ENCODE results near the gene CDA.

The CDA gene

DNA sequence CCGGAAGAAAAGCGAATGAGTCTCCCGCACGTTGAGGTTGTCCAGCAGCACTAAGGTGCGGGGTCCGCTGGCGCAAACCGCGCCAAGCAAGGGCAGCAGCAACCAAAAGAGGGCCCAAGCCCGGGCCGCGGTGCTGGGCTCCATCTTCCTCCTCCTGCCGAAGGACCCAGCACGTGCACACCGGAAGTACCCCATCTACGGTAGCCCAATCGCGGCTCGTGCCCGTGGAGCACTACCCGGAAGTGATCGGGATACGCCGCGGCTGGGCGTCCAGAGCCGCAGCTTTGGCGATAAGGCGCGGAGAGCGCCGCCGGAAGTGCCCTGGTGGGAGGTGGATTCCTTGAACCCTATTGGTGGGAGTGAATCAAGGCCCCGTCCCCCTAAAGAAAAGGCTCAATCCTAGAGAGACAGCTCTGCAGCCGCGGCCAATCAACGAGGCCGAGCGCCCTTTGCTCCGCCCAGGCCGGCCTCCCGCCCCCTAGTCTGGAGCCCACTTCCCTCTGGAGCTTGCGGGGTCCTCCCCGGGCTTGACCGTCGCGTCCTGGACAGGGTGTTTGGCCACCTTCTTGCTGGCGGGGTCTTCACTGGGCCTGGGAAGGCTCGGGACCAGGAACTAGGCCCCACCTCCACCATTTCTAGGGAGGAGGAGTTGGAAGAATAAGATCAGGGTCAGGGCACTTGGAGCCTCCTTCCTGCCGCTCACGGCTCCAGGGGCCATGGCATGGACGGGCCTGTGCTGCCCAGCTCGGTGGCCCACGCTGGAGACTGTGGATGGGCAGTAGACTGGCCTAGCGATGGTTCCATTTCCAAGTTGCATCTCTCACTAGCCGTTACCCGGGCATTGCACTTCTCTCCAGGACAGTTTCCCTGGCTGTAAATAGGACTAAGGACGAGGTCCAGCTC lies 72.6 kb downstream of the CDA start, which contains the start of gene DDOST:
DDOST (minus strand) TSS at position 163 of the 903 bp plus-strand sequence; CDS start at position 144, 19 bp downstream.
- TF ChIP-seq, protein P1, sequence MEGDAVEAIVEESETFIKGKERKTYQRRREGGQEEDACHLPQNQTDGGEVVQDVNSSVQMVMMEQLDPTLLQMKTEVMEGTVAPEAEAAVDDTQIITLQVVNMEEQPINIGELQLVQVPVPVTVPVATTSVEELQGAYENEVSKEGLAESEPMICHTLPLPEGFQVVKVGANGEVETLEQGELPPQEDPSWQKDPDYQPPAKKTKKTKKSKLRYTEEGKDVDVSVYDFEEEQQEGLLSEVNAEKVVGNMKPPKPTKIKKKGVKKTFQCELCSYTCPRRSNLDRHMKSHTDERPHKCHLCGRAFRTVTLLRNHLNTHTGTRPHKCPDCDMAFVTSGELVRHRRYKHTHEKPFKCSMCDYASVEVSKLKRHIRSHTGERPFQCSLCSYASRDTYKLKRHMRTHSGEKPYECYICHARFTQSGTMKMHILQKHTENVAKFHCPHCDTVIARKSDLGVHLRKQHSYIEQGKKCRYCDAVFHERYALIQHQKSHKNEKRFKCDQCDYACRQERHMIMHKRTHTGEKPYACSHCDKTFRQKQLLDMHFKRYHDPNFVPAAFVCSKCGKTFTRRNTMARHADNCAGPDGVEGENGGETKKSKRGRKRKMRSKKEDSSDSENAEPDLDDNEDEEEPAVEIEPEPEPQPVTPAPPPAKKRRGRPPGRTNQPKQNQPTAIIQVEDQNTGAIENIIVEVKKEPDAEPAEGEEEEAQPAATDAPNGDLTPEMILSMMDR (IDR thresholded peaks at IDR 0.05; ENCODE audit: low read depth, low read length), result peak; percentile 35
- peak; percentile 93 for DNase-seq
- H3K9me3 ChIP-seq, result no peaks in the 10 kb centered on the region
- no peaks in the 10 kb centered on the region for H3K4me1 ChIP-seq
- no peaks in the 10 kb centered on the region for H3K27me3 ChIP-seq
- H3K4me3 ChIP-seq (ENCODE audit: low read depth, low read length), result peak within 1 kb of the TSS; percentile 84
- H3K36me3 ChIP-seq, result no peaks in the 10 kb centered on the region; the same call in 1 of the 2 replicates

DNA sequence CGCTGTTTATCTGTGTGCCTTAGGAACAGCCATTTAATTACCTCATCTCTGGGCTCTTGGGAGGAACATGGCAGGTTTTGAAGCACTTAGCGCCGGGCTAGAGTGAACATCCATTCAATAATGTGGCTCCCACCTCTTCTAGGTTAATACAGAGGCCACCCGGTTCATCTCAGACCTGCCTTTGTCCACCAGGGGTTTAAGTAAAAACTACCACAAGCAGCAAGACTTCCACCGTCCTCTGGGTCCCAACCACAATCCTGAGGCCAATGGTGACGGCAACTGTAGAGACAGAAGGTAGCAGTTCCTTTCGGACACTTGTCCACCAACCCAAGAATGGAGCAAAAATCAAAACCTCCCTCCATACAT lies 73.2 kb downstream of the CDA start:
- Histone ChIP-seq H3K4me1 (no peaks in the 10 kb centered on the region; the same call in 1 of the 2 replicates), H3K9me3 (no peaks in the 10 kb centered on the region), H3K27me3 (no peaks in the 10 kb centered on the region), H3K36me3 (no peaks in the 10 kb centered on the region), H3K4me3 (ENCODE audit: low read depth, low read length) (peak overlapping the region; percentile 84)
- TF ChIP-seq, protein P1 (IDR thresholded peaks at IDR 0.05; ENCODE audit: low read depth, low read length), result no peak
- no peak for DNase-seq

DNA sequence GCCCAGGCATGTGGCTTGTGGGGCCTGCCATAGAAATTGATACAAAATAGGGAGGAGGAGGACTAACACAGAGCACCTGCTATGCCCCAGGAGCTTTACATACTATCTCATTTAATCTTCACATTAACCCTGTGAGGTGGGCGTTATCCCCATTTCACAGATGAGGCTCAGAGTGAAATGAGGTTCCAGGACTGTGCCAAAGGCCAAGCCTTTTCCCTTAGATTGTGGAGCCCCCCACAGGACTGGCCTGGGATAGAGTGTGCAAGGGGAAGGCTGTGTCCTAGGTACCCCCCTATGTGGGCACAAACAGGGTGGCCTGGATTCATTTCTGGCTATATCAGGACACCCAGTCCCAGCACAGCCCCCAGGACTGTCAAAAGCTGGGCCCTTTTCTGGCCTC lies 74.5 kb downstream of the CDA start:
- DNase-seq, result no peak
- no peaks in the 10 kb centered on the region for H3K36me3 ChIP-seq
- H3K27me3 ChIP-seq, result no peaks in the 10 kb centered on the region
- H3K4me1 ChIP-seq, result no peaks in the 10 kb centered on the region; the same call in 1 of the 2 replicates
- no peaks in the 10 kb centered on the region for H3K9me3 ChIP-seq
- no peak overlapping the region for H3K4me3 ChIP-seq (ENCODE audit: low read depth, low read length)
- TF ChIP-seq, protein P1 (IDR thresholded peaks at IDR 0.05; ENCODE audit: low read depth, low read length), result 0 out of 2 replicates have a peak, but pooled peaks have one; percentile 7

DNA sequence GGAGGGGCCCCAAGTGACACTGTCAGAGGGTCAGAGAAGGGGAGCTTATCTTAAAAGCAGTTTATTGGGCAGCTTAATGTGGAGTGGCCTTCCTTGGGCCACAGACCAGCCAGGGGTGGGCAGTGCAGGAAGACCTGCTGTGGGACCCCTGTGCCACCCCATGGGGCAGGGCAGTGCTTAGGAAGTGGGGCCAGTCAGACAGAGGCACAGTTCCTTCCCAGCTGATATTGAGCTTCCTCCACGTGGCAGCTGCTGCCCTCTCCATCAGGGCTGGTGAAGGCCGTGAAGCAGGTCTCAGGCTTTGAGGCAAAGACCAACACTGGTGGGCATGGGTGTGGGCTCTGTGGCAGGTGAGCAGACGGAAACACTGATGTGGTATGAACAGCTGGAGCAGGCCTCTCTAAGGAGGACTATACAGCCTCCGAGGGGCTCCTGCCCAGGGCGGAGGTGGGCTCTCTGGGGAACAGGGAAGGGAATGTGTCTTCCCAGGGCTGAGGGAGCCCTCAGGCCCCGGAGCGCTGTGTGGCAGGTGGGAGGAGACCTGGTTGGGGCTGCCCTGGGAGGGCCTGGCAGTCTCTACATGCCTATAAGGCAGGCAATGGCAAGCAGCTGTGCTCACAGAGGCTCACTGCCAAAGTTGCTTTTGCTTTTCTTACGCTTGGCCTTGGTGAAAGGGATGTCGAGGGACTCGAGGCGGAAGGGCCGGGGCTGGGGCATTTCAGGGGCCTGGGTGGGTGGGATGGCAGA lies 75.2 kb downstream of the CDA start:
- Histone ChIP-seq H3K36me3 (no peaks in the 10 kb centered on the region), H3K4me1 (no peaks in the 10 kb centered on the region; the same call in 1 of the 2 replicates), H3K27me3 (no peaks in the 10 kb centered on the region), H3K4me3 (ENCODE audit: low read depth, low read length) (no peak overlapping the region), H3K9me3 (no peaks in the 10 kb centered on the region)
- TF ChIP-seq, protein P1 (IDR thresholded peaks at IDR 0.05; ENCODE audit: low read depth, low read length), result no peak
- DNase-seq, result no peak

DNA sequence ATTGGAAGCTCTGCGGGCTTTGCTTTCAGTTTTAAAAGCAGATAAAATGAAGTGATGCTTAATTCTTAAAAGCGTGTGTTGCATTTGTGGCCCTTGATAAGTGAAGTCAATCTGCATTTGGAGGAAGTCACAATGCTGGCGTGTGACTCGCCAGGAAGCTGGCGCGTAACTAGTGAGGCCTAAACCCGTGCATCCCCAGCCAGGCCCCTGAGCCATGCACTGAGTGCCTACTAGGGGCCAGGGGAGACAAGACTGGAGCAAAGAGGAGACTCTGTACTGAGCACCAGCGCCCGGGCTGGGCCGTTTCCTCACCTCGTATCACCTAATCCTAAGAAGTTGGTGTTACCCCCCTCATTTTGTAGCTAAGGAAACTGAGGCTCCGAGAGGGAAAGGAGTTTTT lies 76.8 kb downstream of the CDA start:
- H3K4me1 ChIP-seq, result no peaks in the 10 kb centered on the region; the same call in 1 of the 2 replicates
- DNase-seq, result no peak
- TF ChIP-seq, protein P1 (IDR thresholded peaks at IDR 0.05; ENCODE audit: low read depth, low read length), result no peak
- no peak overlapping the region for H3K4me3 ChIP-seq (ENCODE audit: low read depth, low read length)
- H3K9me3 ChIP-seq, result no peaks in the 10 kb centered on the region
- no peaks in the 10 kb centered on the region for H3K36me3 ChIP-seq
- H3K27me3 ChIP-seq, result no peaks in the 10 kb centered on the region

All from BE2C (cell line).